ENCODE measurements around the gene PXDN.
"Not testable (repeated sequence)": the region's sequence is repeated elsewhere in the genome, so short reads cannot be mapped to it uniquely, and the experiment has no call there.

The PXDN gene

DNA sequence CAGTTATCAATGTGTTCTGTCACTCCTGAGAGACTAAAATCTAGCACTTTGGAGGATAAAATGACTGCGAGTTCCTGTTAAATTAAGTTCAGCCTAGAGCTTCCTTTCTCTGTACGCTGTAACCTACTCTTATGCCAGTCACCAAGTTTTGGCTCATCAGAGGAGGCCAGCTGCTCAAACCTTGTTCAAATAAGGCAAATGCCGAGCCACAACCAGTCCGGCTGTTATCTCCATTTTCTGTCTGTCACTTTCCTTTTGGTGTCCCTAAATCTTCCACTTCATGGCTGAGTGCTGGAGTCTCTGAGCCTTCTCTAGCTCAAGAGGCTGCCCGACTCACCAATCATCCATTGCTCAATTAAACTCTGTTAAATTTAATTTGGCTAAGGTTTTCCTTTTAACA lies 33.5 kb upstream of the PXDN start:
- DNase-seq (ENCODE audit: low read depth in 3 of 3, low spot score in 1 of 3) = no peak

DNA sequence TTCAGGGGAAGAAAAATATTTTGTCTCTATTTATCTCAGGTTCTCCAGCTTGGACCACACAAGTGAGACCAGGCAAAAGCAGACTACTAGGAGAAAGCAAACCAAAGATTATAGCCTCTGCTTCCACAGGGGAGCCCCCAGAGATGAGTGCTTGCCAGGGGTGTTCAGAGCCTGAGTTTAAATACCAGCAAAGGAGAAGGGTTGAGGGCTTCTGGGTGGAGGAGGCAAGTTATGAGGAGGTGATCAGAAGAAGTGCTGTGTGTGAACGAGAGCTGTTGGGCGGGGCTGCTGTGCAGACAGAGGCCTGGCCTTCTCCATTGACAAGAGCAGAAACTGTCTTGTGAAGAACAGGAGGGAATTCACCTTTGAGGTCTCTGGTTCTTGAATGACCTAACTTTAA lies 32.8 kb upstream of the PXDN start:
- no peak for DNase-seq (ENCODE audit: low read depth in 3 of 3, low spot score in 1 of 3)

DNA sequence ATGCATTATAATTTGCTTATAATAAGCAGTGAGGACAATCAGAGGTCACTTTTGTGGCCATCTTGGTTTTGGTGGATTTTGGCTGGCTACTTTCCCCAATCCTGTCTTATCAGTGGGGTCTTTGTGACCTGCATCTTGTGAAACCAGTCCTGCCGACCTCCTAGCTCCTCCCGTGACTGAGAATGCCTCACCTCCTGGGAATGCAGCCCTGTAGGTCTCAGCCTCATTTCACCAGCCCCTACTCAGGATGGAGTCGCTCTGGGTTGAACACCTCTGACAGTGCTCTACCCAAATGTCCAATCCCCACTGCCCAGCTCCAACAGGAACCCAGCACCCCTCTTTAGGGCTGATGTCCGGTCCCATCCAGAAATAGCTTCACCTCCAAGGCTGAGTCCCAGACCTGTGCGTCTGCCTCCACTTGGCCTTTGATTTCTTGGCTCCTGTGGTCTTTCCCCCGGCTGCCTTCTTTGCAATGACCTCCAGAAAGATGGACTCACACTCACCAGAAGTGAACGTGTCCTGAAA lies 31.3 kb upstream of the PXDN start:
- no peak for DNase-seq (ENCODE audit: low read depth in 3 of 3, low spot score in 1 of 3)

DNA sequence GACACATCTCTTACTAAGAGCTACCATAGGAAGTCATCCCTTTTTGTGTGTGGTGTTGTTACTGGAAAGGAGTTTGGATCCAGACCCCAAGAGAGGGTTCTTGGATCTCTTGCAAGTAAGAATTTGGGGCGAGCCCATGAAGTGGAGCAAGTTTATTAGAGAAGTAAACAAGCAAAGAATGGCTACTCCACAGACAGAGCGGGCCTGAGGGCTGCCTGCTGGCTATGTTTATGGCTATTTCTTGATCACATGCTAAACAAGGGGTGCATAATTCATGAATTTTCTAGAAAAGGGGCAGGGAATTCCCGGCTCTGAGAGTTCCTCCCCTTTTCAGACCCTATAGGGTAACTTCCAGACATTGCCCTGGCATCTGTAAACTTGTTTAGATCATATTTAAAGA lies 30.6 kb upstream of the PXDN start:
- no peak for DNase-seq (ENCODE audit: low read depth in 3 of 3, low spot score in 1 of 3)

DNA sequence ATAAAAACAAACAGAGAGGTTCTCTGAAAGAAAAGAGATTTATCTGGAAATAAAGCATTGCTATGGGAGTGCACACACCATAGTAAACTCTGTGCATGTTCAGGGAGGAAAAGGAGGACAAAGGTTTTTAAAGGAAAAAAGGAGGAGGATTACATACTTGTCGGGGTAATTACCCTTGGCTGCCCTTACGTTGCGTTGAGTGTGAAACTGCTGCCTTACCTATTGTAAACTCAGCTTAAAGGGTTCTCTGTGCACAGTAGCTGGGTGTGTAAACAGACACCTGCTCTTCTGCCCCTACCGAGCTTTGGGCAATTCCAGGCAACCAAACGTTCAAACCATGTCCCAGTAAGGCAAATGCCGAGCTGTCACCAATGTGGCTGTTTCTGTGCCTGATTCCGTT lies 29.6 kb upstream of the PXDN start:
- no peak for DNase-seq (ENCODE audit: low read depth in 3 of 3, low spot score in 1 of 3)

DNA sequence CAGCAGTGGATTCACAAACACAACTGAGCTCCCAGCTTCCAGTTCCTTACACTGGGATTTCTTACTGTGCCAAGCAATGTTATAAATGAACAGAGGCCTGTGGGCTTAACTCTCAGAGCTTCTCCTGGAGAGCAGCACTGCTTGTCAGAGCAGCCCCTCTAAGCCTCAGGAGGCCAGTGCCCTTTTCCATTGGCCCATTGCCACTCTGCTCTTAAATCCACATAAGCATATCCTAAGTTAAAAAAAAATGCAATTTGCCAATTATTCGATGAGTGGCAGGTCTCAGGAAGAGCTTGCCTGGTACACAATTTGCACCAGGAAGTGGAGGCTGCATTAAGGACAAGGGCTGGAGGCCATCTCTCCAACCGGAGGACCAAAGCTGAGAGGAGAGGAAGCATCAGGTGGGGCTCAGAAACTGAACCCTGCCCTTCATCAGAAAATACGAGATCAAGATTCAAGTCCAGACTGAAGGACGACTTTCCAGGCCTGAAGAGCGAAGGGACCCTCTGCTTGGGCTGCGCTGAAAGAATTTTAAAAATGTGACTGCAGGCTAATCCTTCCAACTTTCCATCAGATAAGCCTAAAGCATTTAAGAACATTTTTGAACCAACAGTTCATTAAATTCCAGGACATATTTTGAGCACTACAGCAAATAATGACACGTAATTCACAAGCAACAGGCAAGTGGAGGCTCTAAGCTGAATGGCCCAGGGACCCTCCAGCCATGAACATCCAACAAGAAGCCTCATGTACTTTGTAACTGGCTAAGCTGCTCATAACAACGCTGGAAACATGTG lies 28.4 kb upstream of the PXDN start:
- no peak for DNase-seq (ENCODE audit: low read depth in 3 of 3, low spot score in 1 of 3)

DNA sequence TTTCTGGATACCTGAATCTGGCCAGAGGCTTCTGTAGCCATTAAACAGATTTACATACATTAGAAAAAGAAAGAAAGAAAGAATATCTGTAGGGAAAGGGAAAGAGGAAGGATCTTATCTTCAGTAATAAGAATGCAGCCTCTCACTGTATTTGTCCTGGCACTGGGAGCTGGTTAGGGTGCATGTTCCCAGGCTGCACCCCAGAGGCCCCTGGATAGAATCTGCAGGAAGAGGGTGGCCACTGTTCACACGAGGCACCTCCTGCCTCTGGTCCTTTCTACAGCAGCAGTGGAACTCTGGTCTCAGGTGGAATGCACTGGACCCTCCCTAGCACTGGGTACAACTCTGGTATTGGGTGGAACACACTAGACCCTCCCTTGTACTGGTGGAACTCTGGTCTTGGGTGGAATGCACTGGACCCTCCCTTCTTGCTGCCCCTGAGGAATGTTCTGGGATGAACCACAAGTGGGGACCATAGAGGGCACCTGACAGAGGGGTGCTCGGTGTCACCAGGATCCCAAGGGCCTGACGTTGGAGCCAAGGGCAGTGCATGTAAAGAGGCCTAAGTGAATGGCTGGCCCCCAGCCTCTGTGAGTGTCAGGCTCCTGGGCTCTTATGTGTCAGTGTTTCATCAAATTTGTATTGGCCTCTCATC lies 27.4 kb upstream of the PXDN start:
- DNase-seq (ENCODE audit: low read depth in 3 of 3, low spot score in 1 of 3) = no peak

DNA sequence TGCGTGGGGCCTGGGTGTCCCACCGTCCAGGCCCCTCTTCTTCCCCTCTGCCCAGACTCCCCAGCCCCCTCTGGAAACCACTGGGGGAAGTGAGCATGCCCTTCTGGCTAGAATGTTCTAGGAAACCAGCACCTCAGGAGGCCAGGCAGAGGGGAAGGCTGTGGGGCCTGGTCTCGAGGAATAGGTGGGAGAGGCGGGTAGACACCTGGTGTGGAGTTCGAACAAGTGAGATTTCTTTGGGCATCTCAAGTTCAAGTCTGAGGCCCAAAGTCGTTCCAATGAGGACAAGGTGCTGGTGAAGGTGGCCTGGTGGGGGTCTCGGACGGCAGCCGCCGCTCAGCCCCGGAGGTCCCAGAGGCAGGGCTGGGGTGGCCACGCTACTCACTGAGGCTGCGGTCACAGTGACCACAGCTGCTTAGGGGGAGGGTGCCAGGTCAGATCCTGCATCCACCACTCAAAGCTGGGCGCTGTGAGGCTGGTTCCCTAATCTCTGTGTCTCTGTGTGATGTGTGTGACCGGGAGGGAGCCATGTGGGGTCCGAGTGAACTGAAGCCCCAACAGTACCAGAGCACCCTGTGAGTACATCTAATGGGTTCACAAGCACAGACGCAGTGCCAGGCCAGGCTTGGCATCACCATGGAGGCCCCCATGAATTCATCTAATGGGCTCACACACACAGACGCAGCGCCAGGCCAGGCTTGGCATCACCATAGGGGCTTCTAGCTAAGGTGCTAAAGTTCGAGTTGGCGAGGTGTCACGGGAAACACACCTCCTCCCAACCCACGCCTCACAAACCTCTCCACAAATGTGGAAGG lies 26.5 kb upstream of the PXDN start:
- DNase-seq (ENCODE audit: low read depth in 3 of 3, low spot score in 1 of 3) = no peak

DNA sequence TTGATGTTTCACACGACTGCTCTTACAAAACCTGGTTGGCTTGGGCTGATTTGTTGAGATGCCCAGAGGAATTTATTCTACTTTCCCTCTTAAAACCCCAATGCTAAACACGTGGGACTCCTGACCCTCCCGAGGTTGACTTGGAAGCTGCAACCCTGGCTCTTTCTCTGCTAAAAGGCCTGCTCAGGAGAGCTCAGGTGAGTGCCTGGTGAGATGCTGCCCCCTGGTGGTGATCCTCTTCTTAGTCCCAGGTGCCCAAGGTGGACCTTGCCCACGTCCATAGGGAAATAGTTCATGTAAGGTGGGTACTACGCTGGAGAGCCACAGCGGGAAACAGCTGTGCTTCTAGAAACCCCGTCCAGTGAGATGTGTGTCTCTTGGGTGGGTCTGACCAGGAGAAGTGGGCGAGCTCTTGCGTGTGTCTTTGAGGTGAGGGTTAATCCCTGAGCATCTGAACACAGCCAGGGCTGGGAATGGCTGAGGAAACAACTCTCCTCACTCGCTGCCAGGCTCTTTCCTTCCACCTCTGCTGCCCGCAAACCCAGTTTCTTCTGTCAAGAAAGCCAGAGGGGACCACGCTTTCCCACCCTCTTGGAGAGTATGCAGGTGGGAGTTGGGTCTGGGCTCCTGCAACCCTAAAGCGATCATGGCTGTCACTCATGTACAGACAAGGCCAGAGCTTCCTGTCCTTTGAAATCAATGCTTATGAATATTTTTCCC lies 25.5 kb upstream of the PXDN start:
- peak in 2 of 3 donors; percentile 13 to 22 for DNase-seq (ENCODE audit: low read depth in 3 of 3, low spot score in 1 of 3)

DNA sequence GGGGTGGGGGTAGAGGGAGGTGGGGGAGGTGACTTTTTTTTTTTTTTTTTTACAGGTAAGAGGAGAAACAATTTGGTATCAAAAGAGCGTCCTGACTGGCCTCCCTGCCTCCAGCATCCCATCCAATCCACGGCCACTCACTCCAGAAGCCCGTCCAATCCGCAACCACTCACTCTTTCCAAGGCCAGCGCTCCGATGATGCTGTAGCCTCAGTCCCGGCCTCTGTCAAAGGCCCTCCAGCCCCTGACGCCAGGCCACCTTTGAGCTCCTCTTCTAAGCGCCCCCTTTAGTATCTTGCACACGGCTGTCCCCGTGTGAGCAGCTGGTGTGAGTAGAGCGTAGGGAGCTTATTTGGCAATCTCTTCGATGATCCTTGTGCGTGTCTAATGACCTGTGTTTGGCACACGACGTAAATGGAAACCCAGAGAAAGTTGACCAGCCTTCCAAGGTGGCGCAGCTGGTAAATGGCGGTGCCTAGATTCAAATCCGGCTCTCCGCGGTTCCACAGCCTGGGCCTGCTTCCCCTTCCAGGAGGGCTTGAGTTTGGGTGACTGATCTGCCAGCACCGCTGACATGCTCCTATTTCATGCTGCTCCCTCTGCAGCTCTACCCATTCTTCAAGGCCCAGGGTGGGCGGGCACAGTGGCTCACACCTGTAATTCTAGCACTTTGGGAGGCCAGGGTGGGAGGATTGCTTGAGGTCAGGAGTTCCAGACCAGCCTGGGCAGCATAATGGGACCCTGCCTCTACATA lies 23.8 kb upstream of the PXDN start:
- DNase-seq (ENCODE audit: low read depth in 3 of 3, low spot score in 1 of 3) = no peak

DNA sequence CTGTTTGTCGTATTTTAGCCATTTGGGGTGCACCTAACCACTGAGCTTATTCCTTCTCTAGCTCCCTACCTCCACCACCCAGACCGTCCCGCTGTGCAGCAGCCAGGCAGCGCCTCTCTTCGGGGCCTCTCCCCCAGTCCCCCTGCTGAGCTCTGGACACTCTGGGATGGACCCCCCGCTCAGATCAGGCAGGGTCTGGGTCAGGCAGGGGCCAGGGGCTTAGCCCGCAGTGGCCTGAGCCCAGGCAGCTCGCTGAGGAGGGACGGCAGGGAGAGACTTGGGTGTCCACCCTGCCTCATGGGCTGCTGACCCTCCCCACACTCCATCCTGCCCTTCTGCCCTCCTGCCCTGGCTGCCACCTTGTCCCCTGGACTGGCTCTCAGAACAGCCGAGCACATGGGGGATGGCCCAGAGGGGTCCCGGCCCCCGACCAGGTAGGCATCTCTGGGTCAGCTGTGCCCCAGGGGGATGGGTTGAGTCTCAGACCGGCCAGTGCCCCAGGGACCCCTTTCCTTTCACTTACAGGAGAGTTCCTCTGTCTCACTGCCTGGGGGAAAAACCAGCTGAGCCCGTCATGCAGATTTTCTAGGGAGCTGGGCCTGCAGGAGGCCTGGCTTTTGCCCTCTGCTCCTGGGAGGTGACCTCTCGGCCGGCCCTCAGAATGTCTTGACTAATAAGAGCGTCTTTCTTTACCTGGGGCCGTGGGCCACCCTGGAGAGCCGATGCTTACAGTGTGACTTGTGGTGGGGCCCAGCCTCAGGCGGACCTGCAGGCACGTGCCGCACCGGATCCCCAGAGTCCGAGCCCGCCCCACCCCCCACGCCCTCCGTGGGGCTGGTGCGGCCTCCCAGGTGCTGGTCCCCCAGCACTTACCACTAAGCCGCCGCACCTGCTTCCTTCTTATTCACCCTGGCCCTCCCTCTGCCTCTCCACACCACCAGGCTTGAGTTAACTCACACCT lies 22.8 kb upstream of the PXDN start:
- DNase-seq (ENCODE audit: low read depth in 3 of 3, low spot score in 1 of 3) = no peak

DNA sequence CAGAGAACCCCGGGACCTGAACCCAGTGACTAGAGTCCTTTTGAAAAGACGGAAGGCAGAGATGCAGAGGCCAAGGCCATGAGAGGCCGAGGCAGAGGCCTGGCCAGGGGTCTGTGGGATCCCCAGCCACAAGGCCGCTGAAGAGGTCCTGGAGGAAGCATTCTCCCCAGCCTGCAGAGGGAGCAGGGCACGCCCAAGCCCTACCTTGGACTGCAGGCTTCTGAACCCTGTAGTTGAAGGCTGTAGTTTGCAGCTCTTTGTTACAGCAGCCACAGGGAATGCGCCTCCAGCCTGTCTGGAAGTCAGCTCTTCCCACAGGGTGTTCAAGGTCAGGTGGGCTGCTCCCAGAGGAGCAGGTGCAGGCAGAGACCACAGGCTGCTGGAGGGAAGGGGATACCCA lies 22.1 kb upstream of the PXDN start:
- DNase-seq (ENCODE audit: low read depth in 3 of 3, low spot score in 1 of 3) = no peak

DNA sequence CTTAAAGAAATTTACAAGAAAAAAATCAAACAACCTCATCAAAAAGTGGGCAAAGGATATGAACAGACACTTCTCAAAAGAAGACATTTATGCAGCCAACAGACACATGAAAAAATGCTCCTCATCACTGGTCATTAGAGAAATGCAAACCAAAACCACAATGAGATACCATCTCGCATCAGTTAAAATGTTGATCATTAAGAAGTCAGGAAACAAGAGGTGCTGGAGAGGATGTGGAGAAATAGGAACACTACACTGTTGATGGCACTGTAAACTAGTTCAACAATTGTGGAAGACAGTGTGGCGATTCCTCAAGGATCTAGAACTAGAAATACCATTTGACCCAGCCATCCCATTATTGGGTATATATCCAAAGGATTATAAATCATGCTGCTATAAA lies 20.9 kb upstream of the PXDN start:
- not testable (repeated sequence) for DNase-seq (ENCODE audit: low read depth in 3 of 3, low spot score in 1 of 3)

DNA sequence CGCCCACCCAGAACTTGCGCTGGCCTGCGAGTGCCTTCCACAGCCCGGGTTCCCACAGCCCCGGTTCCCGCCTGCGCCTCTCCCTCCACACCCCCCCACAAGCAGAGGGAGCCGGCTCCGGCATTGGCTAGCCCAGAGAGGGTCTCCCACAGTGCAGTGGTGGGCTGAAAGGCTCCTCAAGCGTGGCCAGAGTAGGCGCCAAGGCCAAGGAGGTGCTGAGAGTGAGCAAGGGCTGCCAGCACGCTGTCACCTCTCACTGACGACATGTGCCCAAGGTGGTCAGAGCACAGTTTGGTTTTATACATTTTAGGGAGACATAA lies 15.3 kb upstream of the PXDN start:
- DNase-seq (ENCODE audit: low read depth in 3 of 3, low spot score in 1 of 3) = no peak

DNA sequence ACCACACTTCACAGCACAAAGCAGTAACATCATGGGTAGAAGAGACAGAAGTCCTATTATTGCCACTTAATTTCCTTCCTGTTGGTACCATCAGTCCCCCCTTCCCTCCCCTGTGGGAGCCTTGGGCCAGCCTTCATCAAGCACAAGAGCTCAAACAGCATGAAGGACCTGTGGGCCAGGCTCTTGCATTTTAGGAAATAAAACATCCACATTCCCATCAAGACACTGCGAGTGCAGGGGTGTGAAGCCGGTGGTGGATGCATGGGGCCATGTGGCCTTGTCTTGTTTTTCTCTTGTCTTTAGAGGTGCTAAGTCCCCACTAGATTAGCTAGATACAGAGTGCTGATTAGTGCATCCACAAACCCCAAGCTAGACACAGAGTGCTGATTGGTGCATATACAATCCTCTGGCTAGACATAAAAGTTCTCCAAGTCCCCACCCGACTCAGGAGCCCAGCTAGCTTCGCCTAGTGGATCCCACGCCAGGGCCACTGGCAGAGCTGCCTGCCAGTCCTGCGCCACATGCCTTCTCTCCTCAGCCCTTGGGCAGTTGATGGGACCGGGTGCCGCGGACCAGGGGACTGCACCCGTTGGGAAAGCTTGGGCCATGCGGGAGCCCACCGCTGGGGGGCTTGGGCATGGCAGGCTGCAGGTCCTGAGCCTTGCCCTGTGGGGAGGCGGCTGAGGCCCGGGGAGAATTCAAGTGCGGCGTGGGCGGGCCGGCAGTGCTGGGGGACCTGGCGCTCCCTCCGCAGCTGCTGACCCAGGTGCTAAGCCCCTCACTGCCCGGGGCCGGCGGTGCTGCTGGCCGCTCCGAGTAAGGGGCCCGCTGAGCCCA lies 14.7 kb upstream of the PXDN start:
- no peak for DNase-seq (ENCODE audit: low read depth in 3 of 3, low spot score in 1 of 3)

DNA sequence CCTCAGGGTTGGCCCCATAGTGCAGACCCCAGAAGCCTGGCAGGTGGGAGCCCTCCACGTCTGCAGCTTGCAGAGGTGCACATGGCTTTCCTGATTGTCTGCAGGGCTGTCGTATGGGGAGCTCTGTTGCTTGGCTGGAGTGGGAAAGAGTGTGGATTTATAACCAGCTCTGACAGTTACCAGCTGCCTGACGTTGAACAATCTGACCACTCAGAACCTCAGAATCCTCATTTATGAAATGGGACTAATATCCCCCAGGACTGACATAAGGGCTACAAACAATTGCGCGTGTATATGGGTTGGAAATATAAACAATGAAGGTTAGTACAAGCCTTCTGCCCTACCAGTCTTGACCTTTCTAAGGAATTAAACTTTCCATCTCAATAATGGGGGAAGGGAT lies 13.9 kb upstream of the PXDN start:
- DNase-seq (ENCODE audit: low read depth in 3 of 3, low spot score in 1 of 3) = no peak

DNA sequence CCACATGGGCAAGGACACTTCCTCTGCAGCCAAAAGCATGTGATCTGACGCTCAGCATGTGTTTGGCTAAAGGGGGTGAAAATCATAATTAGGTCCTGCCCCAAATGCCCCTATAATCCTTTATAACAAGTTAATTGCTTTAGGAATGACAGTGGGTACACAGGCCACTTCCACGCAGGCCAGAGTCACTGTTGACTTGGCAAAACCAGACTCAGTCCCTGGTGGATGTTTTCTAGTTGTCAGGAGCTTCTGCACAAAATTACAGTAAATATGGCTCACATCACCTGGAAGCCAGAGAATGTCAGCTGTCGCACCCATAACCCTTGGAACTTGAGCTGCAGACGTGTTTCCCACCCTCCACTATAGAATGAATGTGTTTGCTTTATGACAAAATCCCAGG lies 13.3 kb upstream of the PXDN start:
- no peak for DNase-seq (ENCODE audit: low read depth in 3 of 3, low spot score in 1 of 3)

DNA sequence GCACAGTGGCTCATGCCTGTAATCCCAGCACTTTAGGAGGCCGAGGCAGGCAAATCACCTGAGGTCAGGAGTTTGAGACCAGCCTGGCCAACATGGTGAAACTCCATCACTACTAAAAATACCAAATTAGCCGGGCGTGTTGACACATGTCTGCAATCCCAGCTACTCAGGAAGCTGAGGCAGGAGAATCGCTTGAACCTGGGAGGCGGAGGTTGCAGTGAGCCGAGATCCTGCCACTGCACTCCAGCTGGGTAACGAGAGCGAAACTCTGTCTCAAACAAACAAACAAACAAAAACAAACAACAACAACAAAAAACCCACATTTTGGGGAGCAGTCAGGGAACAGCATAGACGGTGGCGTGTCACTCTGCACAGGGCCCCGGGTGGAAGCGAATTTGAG lies 12.8 kb upstream of the PXDN start:
- not testable (repeated sequence) for DNase-seq (ENCODE audit: low read depth in 3 of 3, low spot score in 1 of 3)

DNA sequence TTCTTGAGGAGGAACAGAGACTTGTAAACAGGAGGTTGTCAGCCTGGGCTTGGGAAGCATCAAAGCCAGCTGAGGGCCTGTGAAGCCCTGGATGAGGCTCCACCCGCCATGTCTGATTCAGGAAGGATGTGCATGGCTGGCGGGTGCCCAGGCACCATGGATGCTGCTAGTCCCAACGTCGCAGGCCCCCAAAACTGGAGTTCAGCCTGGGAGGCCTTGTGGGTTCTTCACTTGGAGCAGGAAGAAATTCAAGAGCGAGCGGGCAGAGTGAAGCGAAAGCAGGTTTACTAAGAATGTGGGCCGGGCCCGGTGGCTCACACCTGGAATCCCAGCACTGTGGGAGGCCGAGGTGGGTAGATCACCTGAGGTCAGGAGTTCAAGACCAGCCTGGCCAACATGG lies 12.1 kb upstream of the PXDN start:
- DNase-seq (ENCODE audit: low read depth in 3 of 3, low spot score in 1 of 3) = no peak
